ENCODE measurements around the gene APOL4.
"Not testable (repeated sequence)": the region's sequence is repeated elsewhere in the genome, so short reads cannot be mapped to it uniquely, and the experiment has no call there.

APOL4 gene

DNA sequence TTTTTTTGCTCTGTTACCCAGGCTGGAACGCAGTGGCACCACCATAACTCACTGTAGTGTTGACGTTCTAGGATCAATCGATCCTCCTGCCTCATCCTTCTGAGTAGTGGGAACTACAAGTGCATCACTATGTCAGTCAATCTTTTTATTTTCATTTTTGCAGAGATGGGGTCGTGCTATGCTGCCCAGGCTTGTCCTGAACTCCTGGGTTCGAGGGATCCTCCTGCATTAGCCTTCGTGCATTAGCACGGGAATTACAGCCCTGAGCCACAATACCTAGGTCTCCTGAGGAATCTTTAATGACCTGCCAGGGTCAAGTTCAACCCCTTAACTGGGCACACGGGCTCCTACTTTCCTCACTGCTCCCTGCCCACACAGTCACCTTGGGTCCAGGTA lies 45.5 kb downstream of the APOL4 start:
- no peak for DNase-seq

DNA sequence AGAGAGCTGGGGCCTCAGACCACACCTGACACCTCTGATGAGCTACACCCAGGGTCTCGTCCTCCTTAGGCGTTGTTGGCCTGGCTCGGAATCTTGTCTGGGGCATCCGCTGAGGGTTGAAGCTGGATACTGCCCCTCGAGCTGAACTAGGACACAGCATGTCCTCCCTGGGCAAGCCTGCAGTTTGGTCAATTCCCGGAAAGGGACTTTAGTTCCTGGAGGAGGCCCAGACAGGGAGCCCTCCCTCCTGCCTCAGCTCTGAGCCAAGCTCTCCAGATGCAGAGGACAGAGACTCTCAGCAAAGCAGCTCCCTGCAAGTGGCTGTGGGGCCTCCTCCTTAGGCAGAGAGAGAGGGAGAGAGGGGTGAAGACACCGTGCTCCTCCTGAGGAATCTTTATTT lies 45.9 kb downstream of the APOL4 start:
- peak in 18 of 56 donors; percentile 10 to 40 (median 20) for DNase-seq

DNA sequence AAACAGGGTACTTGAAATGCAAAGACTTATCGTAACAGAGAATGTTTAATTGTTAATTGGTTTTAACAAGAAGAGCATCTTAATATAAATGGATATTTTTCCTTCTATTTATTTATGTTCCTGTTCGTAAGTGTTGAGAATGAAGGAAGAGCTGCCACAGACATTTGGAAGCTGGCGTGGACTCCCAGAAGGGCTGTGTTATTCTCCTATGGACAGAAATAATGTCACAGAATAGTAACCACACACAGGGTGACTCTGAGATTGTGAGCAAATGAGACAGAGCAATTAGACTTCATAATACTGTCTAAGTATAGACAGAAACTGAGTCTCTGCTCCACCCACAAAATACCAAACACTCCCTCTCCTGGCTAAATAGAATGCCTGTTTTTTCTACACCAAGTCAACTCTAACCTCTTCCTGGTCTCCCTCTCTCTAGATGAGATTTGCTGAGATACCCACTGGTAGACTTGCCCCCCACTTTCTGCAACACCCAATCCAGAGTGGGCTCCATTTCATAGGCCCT lies 47.1 kb downstream of the APOL4 start:
- no peak for DNase-seq

DNA sequence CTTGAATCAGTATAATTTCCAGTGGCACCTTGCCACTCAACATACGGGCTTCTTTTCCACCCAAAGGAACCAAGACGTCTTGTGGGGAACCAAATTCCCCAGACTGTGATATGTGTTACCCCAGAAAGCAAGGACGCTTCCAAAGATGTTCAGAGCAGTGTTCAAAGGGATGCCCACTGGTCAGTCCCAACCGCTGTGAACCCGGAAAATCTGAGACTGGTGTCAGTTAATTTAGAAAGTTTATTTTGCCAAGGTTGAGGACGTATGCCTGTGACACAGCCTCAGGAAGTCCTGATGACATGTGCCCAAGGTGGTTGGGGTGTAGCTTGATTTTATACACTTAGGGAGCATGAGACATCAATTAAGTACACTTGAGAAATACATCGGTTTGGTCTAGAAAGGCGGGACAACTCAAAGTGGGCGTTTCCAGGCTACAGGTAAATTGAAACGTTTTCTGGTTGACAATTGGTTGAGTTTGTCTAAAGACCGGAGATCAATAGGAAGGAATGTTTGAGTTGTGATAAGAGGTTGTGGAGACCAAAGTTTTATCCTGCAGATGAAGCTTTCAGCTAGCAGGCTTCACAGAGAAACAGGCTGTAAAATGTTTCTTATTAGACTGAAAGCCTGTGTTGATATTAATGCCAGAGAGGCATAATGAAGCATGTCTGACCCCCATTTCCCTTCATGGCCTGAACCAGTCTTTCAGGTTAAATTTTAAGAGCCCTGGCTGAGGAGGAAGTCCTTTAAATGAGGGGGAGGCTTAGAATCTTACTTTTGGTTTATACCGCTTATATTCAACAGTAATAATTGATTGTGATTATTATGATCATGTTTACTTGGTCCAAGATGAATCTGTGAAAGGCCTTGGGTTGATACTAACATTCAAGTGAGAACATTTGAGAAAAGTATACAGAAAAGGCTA lies 47.8 kb downstream of the APOL4 start:
- DNase-seq = no peak

DNA sequence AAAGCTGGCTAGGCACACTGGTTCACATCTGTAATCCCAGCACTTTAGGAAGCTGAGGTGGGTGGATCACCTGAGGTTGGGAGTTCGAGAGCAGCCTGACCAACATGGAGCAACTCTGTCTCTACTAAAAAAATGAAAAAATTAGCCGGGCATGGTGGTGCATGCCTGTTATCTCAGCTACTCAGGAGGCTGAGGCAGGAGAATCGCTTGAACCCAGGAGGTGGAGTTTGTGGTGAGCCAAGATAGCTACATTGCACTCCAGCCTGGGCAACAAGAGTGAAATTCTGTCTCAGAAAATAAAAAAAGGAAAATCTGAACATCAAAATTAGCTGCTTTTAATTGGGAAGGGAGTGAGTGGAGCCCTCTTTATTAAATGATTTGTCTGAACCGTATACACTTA lies 48.8 kb downstream of the APOL4 start:
- DNase-seq = not testable (repeated sequence)

DNA sequence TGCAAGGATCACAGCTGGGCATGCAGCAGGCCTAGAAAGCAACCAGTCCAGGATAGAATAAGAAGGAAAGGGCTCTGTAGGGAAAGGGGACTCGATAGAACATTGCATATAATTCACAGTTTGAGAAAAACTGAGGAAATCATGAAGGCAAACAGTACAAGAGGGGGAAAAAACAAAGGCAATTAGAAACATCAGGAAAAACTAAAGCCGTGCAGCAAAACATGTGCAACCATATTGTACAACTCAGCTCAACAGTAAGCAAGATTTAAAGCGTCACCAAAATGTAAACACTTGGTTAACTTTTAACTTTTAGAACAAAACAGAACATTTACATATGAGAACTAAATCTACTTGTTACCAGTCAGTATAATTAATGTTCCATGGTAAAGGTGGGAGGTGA lies 49.5 kb downstream of the APOL4 start:
- DNase-seq = no peak

DNA sequence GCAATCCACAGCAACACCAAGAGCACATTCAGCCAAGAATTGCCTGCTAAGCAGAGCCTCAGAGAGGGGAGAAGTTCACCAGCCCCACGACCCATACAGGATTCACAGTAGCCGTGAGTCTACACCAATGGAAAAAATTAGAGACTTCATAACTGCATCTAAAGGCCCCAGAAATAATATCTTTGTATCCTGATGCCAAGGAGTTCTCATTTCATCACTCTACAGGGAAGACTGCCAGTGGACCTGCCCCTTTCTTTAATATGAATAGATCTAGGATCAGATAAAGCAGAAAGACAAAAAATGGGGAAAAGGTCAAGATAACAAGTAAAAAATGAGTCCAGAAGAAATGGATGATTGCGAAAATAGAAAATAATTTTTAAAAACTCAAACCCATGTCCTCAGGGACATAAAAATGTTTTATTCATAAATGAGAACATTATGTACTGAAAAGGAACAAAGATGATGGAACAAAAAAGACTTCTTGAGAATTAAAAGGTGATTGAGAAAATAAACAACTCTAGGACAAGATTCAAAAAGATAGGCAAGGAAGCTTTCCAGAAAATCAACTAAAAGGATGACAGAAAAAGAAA lies 50.5 kb downstream of the APOL4 start:
- DNase-seq = no peak

DNA sequence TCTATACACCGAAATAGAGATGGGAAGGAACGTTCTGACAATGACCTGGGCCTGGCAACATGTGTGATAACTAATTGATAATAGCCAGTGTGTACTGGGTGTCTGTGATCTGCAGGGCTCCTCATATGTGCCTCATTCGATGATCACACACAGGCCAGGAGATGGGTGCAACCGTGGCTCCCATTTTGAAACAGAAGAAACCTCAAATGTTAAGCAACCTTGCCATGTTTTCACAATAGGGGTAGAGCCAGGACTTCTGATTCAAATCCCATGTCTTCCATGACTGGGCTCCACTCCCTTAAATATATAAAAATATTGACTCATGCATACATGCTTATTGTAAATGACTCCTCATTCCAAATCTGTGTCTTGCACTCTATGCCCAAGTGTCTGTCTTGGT lies 52.2 kb downstream of the APOL4 start:
- no peak for DNase-seq

DNA sequence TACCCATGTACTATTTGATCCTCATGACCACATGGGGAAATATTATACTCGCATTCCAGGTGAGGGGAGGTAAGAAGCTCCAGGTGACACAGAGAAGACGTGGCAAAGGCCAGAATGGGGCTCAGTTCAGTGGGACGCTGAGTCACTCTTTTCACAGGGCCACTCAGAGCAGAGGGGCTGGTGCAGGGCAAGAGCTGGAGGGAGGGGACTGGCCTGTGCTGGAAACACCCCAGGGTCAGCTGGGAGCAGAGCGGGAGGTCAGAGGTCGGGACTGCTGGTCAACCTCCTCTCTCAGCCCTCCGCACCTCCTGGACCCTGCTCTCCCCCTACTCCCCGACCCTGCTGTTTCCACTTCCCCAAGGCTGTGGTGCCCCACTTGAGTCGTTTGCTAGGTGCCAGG lies 53.2 kb downstream of the APOL4 start:
- no peak for DNase-seq

DNA sequence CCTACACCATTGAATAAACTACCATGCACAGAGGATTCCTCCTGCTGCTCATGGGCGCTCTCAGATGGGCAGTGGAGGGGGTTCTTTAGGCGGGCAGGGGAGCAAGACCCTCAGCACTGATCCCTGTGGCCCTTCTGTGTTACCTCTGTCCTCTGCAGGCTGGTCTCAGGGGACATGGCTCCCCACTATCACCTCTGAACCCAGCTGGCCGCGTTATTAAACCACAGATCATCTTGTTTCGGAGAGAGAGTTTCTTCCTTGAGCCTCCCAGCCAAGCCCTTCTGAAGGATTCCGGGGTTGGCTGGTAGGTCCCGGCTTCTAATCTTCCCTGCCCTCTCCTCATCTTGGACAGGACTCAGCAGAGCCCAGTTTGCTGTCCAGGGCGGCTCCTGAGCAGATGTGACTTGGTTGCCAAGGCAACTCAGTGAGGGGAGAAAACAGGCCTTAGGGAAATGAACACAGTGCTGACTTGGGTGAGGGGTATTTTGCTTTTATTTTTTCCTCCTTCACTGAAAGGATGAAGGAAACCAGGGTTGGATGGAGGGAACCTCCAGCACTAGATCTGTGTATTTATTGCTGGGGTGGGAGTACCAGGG lies 54.3 kb downstream of the APOL4 start:
- no peak for DNase-seq

DNA sequence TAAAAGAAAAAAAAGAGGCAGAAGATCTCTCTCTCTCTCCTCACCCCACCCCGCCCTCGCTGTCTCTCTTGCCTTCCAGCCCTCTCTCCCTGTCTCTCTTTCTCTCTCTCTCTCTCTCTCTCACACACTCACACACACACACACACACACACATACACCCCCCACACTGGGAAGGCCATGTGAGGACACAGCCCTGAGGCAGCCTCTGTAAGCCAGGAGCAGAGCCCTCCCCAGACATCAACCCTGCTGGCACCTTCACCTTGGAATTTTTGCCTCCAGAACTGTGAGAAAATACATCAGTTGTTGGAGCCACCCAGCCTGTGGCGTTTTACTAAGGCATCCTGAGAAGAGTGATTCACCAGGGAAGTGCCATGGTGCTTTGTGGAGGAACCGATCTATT lies 55.7 kb downstream of the APOL4 start:
- no peak for DNase-seq

DNA sequence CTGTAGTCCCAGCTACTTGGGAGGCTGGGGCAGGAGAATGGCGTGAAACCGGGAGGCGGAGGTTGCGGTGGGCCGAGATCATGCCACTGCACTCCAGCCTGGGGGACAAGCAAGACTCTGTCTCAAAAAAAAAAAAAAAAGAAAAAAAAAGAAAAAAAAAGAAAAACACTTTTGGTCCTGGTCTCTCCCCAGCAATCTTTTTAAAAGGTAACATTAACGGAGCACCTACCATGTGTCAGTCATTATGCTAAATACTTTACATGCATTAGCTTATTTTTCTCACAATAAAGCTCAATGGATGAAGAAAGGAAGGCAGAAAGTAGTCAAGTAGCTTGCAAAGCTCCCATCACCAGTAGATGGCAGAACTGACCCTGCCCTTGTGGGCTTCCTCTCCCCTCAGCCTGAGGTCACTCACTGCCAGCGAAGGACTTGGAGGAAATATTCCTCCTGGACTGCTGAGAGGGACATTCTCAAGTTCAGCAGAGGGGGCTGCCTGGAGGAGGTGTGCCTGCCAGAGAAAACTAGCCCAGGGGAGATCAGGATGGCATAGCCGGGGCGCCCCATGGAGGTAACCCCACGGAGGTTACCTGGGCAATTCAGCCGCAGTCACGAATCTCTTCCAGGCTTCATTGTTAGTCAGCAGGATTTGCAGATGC lies 56.6 kb downstream of the APOL4 start:
- DNase-seq = peak in 40 of 56 donors; percentile 12 to 71 (median 30)

DNA sequence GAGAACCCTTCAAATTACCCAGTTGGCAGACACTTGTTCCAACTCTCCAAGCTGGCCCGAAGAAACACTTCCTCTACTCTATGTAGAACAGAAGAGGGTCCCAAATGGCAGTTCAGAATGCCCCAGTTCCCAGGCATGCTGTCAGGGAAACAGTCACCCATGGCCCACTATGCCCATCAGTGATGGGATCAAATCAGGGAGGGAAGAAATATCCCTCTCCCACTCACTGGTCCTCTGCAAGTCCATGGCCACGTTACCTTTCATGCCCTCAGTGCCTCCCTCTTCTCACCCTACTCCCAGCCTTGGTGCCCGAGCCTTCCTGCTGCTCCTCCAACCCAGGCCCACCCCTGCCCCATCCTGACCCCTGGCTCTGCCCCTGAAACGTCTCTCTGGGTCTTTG lies 57.7 kb downstream of the APOL4 start:
- DNase-seq = no peak

DNA sequence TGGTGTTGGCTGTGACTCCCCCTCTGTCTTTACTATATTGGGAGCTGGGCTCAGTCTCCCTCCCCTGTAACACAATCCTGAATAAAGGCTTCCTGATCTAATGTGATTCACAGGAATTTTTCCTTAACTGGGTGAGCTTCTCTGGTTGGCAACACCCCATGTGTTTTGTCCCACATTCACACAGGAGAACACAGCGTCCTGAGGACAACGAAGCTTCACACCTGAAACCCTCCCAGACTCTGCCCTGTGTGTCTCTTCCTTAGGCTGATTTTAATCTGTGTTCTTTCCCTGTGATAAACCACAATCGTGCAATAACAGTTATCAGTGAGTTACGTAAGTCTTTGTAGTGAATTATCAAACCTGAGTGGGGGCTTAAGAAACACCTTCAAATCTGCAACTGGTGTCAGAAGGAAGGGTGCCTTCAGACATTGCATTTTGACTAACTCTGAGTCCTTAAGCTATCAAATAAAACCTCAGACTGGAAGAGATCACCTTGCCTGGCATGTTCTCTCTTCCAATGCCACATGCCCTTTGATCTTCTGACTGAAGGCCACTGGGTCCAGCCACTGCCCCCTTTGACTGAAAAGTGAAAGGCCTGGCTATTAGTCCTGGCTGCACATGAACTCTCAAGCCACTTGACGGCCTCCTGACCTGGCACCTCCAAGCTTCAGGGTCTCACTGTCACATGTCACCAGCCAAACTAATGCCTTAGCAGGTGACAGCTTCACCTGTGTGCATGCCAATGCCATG lies 58.4 kb downstream of the APOL4 start:
- no peak for DNase-seq

DNA sequence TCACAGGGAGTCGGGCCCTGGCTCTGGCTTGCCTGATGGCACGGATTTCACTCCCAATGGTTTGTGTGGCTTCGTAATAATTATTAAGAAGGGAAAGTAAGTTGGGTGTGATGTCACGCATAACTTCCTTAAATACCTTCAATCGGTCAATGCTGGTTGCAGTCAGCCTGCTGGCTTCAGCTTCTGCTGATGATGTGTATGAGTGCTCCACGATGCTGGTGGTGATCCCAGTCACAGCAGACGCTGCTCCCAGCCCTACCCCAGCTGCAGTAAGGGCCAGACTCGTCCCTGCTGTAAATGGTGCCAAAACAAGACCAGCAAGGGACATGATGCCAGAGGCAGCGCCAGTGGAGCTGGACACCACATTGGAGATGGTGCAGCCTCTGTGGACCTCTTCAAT lies 60.1 kb downstream of the APOL4 start:
- DNase-seq = no peak
